HUDEP-2 (cell line): ENCODE data around the gene TMTC1.
"Not testable (repeated sequence)": the region's sequence is repeated elsewhere in the genome, so short reads cannot be mapped to it uniquely, and the experiment has no call there.

Experiments used
- DNase-seq, 76 experiments: peaks; one replicate each; lab custom pipeline; 2025; ENCODE audit not compliant: unreplicated experiment in 76 of 76; lab: John Stamatoyannopoulos, UW

TMTC1 gene

GRCh38 chr12:29783773-29784666 lies at the start of gene TMTC1:
TMTC1 (minus strand) TSS chr12:29783942; CDS start chr12:29783751, 191 bp downstream.
- DNase-seq, result no peak

DNA sequence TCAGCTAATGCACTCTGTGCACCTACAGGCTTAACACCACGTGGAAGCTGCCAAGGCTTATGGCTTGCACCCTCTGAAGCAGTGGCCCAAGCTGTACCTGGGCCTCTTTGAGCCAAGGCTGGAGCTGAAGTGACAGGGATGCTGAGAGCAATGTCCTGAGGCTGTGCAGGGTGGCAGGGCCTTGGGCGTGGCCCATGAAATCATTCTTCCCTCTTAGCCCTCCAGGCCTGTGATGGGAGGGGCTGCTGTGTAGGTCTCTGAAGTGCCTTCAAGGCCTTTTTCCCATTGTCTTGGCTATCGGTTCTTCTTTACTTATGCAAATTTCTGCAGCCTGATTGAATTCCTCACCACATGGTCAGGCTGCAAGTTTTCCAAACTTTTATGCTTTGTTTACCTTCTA lies 47.4 kb upstream of the TMTC1 start:
- no peak for DNase-seq

DNA sequence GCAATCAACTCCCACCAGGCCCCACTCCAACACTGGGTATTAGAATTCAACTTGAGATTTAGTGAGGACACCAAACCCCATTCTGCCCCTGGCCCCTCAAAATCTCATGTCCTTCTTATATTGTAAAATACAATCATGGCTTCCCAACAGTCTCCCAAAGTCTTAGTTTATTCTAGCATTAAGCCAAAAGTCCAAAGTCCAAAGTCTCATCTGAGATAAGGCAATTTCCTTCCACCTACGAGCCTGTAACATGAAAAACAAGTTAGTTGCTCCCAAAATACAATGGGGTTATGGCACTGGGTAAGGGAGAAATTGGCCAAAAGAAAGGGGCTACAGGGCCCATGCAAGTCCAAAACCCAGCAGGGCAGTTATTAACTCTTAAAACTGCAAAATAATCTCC lies 46.6 kb upstream of the TMTC1 start:
- no peak for DNase-seq

GRCh38 chr12:29818916-29819623 lies 35.3 kb upstream of the TMTC1 start:
- no peak for DNase-seq

- no peak for DNase-seq
Observed at GRCh38 chr12:29816874-29817725, 33.4 kb upstream of the TMTC1 start.

GRCh38 chr12:29809616-29810361 lies 26.0 kb upstream of the TMTC1 start:
- not testable (repeated sequence) for DNase-seq

- DNase-seq, result no peak
Observed at GRCh38 chr12:29807129-29807528, 23.4 kb upstream of the TMTC1 start.

DNA sequence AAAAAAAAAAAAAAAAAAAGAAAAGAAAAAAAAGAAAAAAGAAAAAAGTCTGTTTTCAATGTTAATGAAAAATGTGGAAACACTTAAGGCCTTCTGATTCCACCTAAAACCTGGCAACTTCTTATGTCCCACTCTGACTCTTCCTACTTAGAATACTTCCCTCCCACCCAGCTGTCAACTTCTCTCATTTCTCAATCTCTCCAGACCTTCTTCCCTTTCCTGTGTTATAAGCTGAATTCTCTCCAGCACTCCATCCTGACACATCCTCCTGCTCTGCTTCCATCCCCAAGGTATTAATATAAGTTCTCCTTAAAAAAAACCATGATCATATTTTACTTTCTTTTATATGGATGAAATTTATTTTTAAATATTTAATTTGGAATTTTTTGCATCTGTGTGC lies 20.3 kb upstream of the TMTC1 start:
- no peak for DNase-seq

DNA sequence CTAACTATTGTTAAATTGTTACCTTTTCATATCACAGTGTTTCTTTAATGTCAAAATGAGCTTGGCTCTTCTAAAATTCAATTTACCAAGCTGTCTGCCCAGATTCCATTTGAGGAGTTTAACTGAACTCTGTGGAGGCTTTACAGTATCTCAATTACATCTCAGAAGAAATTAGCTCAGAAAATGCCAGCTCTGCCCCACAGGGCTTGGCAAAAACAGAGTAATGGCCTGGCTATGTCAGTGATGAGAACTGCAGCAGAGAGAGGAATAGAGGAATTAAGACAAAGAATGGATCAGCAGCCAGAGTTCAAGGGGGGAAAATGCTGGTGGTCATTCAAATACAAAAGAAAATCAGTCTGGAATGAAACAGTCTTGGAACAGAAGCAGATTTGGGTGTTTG lies 15.8 kb upstream of the TMTC1 start:
- DNase-seq, result no peak

DNA sequence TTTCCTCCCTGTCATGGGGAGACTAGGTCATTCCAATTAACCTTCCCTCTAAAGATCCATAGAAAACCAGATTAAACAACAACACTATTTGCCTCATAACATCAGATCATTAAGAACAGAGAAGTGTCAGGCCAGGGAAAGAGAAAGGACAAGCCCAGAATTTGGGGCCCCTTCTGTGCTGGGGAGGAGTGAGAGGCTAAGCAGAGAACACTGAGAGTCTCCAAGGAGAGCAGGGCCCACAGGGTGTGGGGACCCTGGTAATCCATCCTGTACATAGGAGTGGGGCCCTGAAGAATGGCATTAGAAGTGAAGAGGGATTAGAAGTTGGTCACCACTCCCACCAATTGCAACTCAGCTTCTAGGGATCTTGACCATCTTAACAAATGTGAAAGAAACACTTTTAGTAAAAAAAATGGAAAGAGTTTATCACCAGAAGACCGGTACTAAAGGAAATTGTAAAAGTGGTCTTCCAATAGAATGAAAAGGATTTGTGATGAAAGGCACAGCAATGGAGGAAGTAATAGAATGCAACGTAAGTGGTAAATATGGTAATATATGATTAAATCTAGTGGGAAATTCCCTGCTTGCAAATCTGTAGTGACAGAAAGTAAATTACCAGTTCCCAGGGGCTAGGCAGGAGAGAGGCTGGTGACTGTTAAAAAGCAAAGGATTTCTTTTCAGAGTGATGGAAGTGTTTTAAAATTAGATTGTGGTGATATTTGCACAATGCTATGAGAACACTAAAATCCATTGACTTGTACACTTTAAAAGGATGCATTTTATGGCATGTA lies 14.0 kb upstream of the TMTC1 start:
- DNase-seq, result no peak

DNA sequence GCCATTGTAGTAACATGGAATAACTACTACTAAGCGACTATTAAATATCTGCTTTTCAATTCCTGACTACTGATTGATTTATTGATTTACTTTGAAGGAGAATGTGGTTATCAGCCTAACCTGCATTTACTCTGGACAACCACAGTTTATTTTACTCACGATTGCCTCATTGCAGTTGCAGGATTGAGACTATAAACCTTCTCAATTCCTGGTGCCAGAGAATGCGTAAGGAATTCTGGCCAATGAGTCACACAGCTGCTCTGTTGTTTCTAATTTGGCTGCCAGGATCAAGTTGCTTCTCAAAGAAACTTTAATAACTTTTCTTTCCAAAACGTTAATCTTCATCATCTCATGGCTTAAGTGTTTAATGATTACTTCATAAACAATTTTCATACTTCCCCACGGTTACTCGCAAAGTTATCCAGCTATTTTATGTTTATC lies 13.1 kb upstream of the TMTC1 start:
- no peak for DNase-seq

DNA sequence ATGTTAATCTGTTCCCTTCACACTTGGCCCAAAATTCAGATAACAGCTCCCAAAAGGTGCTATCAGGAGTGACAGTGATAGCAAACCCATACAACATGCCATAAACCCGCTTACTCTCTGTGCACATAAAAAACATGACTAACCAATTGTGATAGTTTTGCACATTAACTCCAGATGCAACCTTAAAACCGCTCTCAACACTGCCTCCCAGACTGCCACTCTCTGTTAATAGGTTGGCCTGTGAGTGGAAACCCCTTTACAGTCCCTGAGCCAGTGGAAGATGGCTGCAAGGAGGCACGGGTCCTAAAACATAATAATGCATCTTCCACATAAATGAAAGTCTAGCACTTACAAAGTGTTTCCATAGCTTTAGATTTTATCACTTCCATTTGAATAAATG lies 12.0 kb upstream of the TMTC1 start:
- no peak for DNase-seq

DNA sequence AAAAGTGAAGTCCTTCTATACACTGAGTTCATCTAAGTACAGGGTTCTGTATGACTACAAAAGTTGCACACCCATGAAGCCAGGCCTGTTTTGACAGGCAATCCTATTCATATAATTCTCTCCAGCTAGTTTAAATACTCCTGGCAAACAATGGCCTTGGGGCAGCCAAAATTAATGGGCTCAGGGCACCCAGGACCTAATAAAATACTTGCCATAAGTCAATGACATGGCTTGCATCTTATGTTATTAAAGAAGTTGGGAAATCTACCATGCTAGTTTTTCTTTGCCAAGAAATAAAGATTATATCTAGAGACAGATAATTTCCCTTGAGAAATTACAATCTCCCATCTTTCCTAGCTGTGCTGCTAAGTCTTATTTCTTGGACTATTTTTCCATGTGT lies 11.1 kb upstream of the TMTC1 start:
- DNase-seq, result no peak

GRCh38 chr12:29792853-29793252 lies 9.1 kb upstream of the TMTC1 start:
- DNase-seq, result no peak

DNA sequence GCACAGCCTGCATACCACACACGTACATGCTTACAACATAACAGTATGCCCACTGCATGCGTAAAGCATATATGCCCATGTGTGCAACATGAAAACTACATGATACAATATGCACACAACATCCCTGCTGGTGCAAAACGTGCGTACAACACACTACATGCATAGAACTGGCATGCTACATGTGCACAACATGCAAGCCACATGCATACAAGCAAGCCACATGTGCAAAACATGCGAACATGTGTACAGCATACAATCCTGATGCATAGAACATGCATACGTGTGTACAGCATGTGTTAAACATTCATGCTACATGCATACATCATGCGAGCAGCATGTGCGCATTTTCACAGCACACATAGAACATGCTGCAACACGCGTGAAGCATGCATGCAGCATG lies 8.4 kb upstream of the TMTC1 start:
- no peak for DNase-seq

DNA sequence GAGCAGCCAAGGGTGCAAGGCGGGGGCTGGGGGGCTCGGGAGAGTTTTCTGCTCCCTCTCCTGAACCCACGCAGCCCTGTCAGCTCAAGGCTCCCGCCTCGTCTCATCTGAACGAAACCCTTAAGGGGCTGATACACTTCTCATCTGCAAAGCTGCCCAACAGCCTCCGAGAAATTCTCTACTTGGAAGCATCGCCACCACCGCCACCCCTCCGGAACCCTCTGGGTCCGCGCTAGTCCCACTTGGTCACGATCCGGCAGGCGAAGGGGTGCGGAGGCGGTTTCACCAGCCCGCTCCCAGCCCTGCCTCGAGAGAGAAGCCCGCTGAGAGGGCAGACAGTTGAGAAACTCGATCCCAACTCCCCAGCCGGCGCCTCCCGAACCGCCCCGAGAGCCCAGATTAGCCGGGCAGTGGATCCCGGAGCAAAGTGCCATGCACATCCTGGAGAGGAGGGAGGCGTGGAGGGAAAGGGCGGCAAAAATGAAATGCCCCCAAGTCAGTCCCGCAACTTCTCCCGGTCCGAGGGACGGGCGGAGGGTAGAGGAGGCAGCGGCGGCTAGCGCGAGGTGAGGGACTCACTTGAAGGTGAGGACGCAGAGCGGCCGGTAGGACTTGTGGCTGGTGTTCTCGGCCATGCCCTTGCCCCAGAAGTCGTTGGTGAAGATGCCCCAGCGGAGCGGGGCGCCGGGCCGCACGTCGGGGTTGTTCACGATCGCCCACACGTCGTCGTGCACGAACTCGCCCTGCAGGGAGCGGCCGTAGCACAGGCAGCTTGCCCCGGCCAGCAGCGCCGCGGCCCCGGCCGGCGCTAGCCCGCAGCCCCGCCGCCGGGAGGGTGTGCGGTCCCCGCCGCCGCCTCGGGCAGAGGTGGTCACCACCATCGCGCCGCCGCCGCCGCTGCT lies 620 bp downstream of the TMTC1 start:
- no peak for DNase-seq

GRCh38 chr12:29782285-29782870 lies 1.4 kb downstream of the TMTC1 start:
- no peak for DNase-seq

- no peak for DNase-seq
Observed at GRCh38 chr12:29781705-29782266, 2.0 kb downstream of the TMTC1 start.
